ENCODE results near the gene PIEZO1.
"Not testable (repeated sequence)": the region's sequence is repeated elsewhere in the genome, so short reads cannot be mapped to it uniquely, and the experiment has no call there.

Gene PIEZO1

GRCh38 chr16:88793251-88793954, 8.4 kb upstream of the PIEZO1 start:
- Histone ChIP-seq H3K4me1 (ENCODE audit: control insufficient read depth, insufficient read depth, low read length) (peaks cover 3% of the 10 kb centered on the region), H3K27me3 (ENCODE audit: control insufficient read depth, insufficient read depth, low read length) (peaks cover 17% of the 10 kb centered on the region), H3K4me3 (ENCODE audit: low read length) (no peak overlapping the region)

GRCh38 chr16:88792668-88793250, 7.7 kb upstream of the PIEZO1 start:
- no peaks in the 10 kb centered on the region for H3K36me3 ChIP-seq (ENCODE audit: control insufficient read depth, insufficient read depth, low read length)
- no peak overlapping the region for H3K4me3 ChIP-seq (ENCODE audit: low read length)
- peaks cover 17% of the 10 kb centered on the region for H3K27me3 ChIP-seq (ENCODE audit: control insufficient read depth, insufficient read depth, low read length)
- peaks cover 3% of the 10 kb centered on the region for H3K4me1 ChIP-seq (ENCODE audit: control insufficient read depth, insufficient read depth, low read length)
- H3K9me3 ChIP-seq (ENCODE audit: control insufficient read depth, low read length), result no peaks in the 10 kb centered on the region
- H3K9ac ChIP-seq (ENCODE audit: low read length), result no peak overlapping the region

More at GRCh38 chr16:88793251-88793954, 8.4 kb upstream of the PIEZO1 start:
- H3K9me3 ChIP-seq (ENCODE audit: control insufficient read depth, low read length), result no peaks in the 10 kb centered on the region
- no peaks in the 10 kb centered on the region for H3K36me3 ChIP-seq (ENCODE audit: control insufficient read depth, insufficient read depth, low read length)
- H3K9ac ChIP-seq (ENCODE audit: low read length), result no peak overlapping the region

- Histone ChIP-seq H3K36me3 (ENCODE audit: control insufficient read depth, insufficient read depth, low read length) (no peaks in the 10 kb centered on the region), H3K4me1 (ENCODE audit: control insufficient read depth, insufficient read depth, low read length) (peaks cover 3% of the 10 kb centered on the region), H3K4me3 (ENCODE audit: low read length) (no peak overlapping the region)
These were observed 7.1 kb upstream of the PIEZO1 start for GRCh38 chr16:88792078-88792550.

GRCh38 chr16:88790312-88791211, 5.5 kb upstream of the PIEZO1 start:
- no peak overlapping the region for H3K4me3 ChIP-seq (ENCODE audit: low read length)
- no peaks in the 10 kb centered on the region for H3K9me3 ChIP-seq (ENCODE audit: control insufficient read depth, low read length)
- H3K9ac ChIP-seq (ENCODE audit: low read length), result no peak overlapping the region
- H3K36me3 ChIP-seq (ENCODE audit: control insufficient read depth, insufficient read depth, low read length), result no peaks in the 10 kb centered on the region
- peaks cover 5% of the 10 kb centered on the region for H3K4me1 ChIP-seq (ENCODE audit: control insufficient read depth, insufficient read depth, low read length)
- peaks cover 17% of the 10 kb centered on the region for H3K27me3 ChIP-seq (ENCODE audit: control insufficient read depth, insufficient read depth, low read length)

More at GRCh38 chr16:88792078-88792550, 7.1 kb upstream of the PIEZO1 start:
- Histone ChIP-seq H3K9me3 (ENCODE audit: control insufficient read depth, low read length) (no peaks in the 10 kb centered on the region), H3K9ac (ENCODE audit: low read length) (no peak overlapping the region), H3K27me3 (ENCODE audit: control insufficient read depth, insufficient read depth, low read length) (peaks cover 17% of the 10 kb centered on the region)

GRCh38 chr16:88789594-88789993, 4.6 kb upstream of the PIEZO1 start:
- Histone ChIP-seq H3K36me3 (ENCODE audit: control insufficient read depth, insufficient read depth, low read length) (no peaks in the 10 kb centered on the region), H3K4me1 (ENCODE audit: control insufficient read depth, insufficient read depth, low read length) (peaks cover 6% of the 10 kb centered on the region), H3K9ac (ENCODE audit: low read length) (no peak overlapping the region), H3K9me3 (ENCODE audit: control insufficient read depth, low read length) (no peaks in the 10 kb centered on the region), H3K4me3 (ENCODE audit: low read length) (no peak overlapping the region), H3K27me3 (ENCODE audit: control insufficient read depth, insufficient read depth, low read length) (peaks cover 17% of the 10 kb centered on the region)

DNA sequence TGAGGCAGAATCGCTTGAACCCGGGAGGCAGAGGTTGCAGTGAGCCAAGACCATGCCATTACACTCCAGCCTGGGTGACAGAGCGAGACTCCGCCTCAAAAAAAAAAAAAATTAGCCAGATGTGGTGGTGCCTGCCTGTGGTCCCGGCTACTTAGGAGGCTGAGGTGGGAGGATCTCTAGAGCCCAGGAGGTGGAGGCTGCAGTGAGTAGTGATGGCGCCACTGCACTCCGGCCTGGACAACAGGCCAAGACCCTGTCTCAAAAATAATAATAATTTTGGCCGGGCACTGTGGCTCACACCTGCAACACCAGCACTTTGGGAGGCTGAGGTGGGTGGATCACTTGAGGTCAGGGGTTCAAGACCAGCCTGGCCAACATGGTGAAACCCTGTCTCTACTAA, 3.7 kb upstream of the PIEZO1 start:
- peaks cover 17% of the 10 kb centered on the region for H3K27me3 ChIP-seq (ENCODE audit: control insufficient read depth, insufficient read depth, low read length)
- peaks cover 11% of the 10 kb centered on the region for H3K4me1 ChIP-seq (ENCODE audit: control insufficient read depth, insufficient read depth, low read length)
- not testable (repeated sequence) for H3K4me3 ChIP-seq (ENCODE audit: low read length)

GRCh38 chr16:88787579-88788314, 2.7 kb upstream of the PIEZO1 start:
- Histone ChIP-seq H3K4me1 (ENCODE audit: control insufficient read depth, insufficient read depth, low read length) (peaks cover 14% of the 10 kb centered on the region), H3K9me3 (ENCODE audit: control insufficient read depth, low read length) (no peaks in the 10 kb centered on the region), H3K9ac (ENCODE audit: low read length) (no peak overlapping the region), H3K36me3 (ENCODE audit: control insufficient read depth, insufficient read depth, low read length) (no peaks in the 10 kb centered on the region), H3K4me3 (ENCODE audit: low read length) (no peak overlapping the region), H3K27me3 (ENCODE audit: control insufficient read depth, insufficient read depth, low read length) (peaks cover 13% of the 10 kb centered on the region)

More for the DNA sequence above, 3.7 kb upstream of the PIEZO1 start:
- H3K9ac ChIP-seq (ENCODE audit: low read length); H3K9me3 ChIP-seq (ENCODE audit: control insufficient read depth, low read length); H3K36me3 ChIP-seq (ENCODE audit: control insufficient read depth, insufficient read depth, low read length): not testable (repeated sequence)

DNA sequence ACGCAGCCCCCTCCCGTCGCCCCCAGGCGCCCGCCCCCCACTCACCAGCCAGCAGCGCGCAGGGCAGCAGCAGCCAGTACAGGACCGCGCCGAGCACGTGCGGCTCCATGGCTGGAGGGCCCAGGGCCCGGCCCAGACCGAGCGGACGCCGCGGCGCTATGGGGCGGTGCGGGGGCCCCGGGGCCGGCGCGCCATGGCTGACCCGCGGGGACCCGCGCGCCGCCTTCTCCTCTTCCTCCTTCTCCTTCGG, 239 bp downstream of the PIEZO1 start:
- Histone ChIP-seq H3K4me3 (ENCODE audit: low read length) (no peak overlapping the region), H3K9ac (ENCODE audit: low read length) (peak overlapping the region; percentile 64), H3K36me3 (ENCODE audit: control insufficient read depth, insufficient read depth, low read length) (no peaks in the 10 kb centered on the region), H3K9me3 (ENCODE audit: control insufficient read depth, low read length) (no peaks in the 10 kb centered on the region), H3K27me3 (ENCODE audit: control insufficient read depth, insufficient read depth, low read length) (no peaks in the 10 kb centered on the region), H3K4me1 (ENCODE audit: control insufficient read depth, insufficient read depth, low read length) (peaks cover 32% of the 10 kb centered on the region)

DNA sequence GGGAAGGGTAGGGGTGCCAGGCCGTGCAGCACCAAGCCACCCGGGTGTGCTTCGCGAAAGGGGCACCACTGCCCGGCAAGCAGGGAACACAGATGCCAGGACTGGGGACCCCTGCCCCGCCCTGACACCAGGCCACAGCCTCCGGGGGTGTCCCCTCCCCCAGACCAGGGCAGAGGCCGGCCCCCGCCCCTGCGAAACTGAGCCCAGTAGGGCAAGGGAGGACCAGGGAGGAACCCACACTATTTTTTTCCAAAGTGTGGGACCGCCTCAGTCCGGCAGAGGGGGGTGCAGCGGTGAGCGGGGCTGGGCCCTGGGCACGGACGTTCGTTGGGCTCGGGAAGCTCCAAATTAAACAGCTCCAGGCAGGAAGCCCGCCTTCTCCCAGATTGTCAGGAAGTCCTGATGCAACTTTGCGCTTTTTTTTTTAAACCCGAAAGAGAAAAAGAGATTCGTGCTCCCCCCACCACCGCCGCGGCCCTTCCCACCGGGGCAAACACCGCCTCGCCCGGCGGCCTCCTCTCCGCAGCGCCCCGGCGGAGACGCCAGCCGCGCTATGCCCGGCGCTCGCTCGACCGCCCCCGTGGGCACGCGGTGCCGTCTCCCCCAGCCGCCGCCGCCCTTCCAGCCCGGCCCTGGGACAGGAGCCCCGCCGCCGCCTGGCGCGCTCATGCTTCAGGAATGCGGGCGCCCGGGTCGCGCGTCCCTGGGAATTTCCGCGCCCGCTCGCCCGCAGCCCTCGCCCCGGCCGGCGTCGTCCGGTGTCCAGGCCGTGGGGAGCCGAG, 755 bp downstream of the PIEZO1 start:
- Histone ChIP-seq H3K4me1 (ENCODE audit: control insufficient read depth, insufficient read depth, low read length) (peaks cover 33% of the 10 kb centered on the region), H3K36me3 (ENCODE audit: control insufficient read depth, insufficient read depth, low read length) (no peaks in the 10 kb centered on the region), H3K9ac (ENCODE audit: low read length) (peak overlapping the region; percentile 64), H3K27me3 (ENCODE audit: control insufficient read depth, insufficient read depth, low read length) (no peaks in the 10 kb centered on the region), H3K9me3 (ENCODE audit: control insufficient read depth, low read length) (no peaks in the 10 kb centered on the region), H3K4me3 (ENCODE audit: low read length) (peak overlapping the region; percentile 22)

DNA sequence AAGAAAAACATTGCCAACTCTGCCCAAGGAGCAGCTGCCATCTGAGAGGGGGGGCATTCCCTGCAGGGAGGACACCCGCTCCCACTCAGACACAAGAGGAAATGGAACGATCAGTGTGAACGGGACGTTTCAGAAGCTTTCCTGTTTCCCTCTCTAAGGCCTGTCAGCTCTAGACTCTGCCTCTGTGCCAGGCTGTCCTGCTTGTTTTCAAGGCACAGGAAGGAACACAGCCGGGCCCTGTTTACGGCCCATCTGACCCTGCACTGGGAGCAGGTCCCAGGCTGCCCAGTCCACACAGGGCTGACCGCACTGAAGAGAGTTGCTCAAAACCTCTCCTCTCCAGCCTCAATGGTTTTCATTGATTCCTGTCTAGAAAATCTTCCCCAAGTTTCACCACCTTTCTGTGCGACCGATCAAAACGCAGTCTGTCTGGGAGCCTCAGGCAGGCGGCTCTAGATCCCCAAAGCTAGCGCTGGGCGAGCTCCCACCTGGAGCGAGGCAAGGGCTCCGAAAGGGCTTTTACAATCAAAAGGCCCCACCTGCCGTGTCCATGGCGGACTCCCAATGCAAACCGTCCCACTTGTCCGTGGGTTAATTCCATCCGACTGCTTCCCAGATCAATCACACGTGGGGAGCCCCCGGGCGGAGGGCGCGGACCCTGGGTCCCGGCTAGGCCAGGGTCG, 1.5 kb downstream of the PIEZO1 start:
- Histone ChIP-seq H3K4me3 (ENCODE audit: low read length) (peak overlapping the region; percentile 22), H3K36me3 (ENCODE audit: control insufficient read depth, insufficient read depth, low read length) (no peaks in the 10 kb centered on the region), H3K4me1 (ENCODE audit: control insufficient read depth, insufficient read depth, low read length) (peaks cover 33% of the 10 kb centered on the region), H3K27me3 (ENCODE audit: control insufficient read depth, insufficient read depth, low read length) (no peaks in the 10 kb centered on the region), H3K9me3 (ENCODE audit: control insufficient read depth, low read length) (no peaks in the 10 kb centered on the region), H3K9ac (ENCODE audit: low read length) (peak overlapping the region; percentile 64)

Measured in mucosa of stomach (tissue), 1 donor.